Naive thymus-derived CD4-positive, alpha-beta T cell (primary cell): ENCODE data around the gene HAO2. TPM values are rescaled to one million over a fixed set of nuclear protein-coding genes. Genes with fewer than 3 reads are reported as not detected.

Experiments used
- ATAC-seq: fragments of 150-1000 bp; cut with Tn5 transposase; 2 replicates; pipeline ENCODE4 v1.10.0; 2021; ENCODE audit warnings: mild to moderate bottlenecking, moderate library complexity
- CTCF ChIA-PET: fragments of 350-600 bp; sonication (Branson Sonifier 250); formaldehyde crosslinking; loops from one replicate; lab custom pipeline; 2021; ENCODE audit warnings: antibody characterized with exemption; lab: Charles Lee
- POLR2A ChIA-PET: fragments of 350-600 bp; sonication (Branson Sonifier 250); formaldehyde crosslinking; loops from one replicate; lab custom pipeline; 2021; ENCODE audit warnings: antibody characterized with exemption, inconsistent platforms; lab: Charles Lee
- DNase-seq, 9 donors: peaks; one replicate each; pipeline versions ENCODE4 v3.0.0 to v3.0.0-alpha.2; 2020 to 2022; ENCODE audit warnings: mixed read lengths in 1 of 9
- H3K27ac ChIP-seq: one replicate; pipeline ENCODE4 v1.7.0; 2013; ENCODE audit warnings: mild to moderate bottlenecking, low read depth, low read length, moderate library complexity
- H3K27me3 ChIP-seq, 2 donors: one replicate each; pipeline ENCODE4 v1.7.0; 2013; ENCODE audit warnings: low read length in 2 of 2, mild to moderate bottlenecking in 2 of 2, moderate library complexity in 2 of 2; ENCODE audit not compliant: control insufficient read depth in 2 of 2, insufficient read depth in 2 of 2
- H3K36me3 ChIP-seq, 3 experiments: 1 replicate in 2 of 3; 2 replicates in 1 of 3; pipeline ENCODE4 v1.7.0; 2013; ENCODE audit warnings: low read length in 3 of 3, mild to moderate bottlenecking in 3 of 3, moderate library complexity in 1 of 3; ENCODE audit not compliant: insufficient read depth in 3 of 3, control insufficient read depth in 2 of 3
- H3K4me1 ChIP-seq, 2 donors: one replicate each; pipeline ENCODE4 v1.7.0; 2013; ENCODE audit warnings: low read length in 2 of 2, mild to moderate bottlenecking in 2 of 2, moderate library complexity in 1 of 2; ENCODE audit not compliant: control insufficient read depth in 2 of 2, insufficient read depth in 2 of 2
- H3K4me3 ChIP-seq: 2 replicates; pipeline ENCODE4 v1.7.0; 2013; ENCODE audit warnings: mild to moderate bottlenecking, low read length
- H3K9me3 ChIP-seq, 3 experiments: 1 replicate in 2 of 3; 2 replicates in 1 of 3; pipeline ENCODE4 v1.7.0; 2013; ENCODE audit warnings: low read length in 3 of 3; ENCODE audit not compliant: control insufficient read depth in 2 of 3
- H3K27ac Mint-ChIP-seq, 9 donors: one replicate each; pipeline ENCODE4 v1.8.0; 2020 to 2022; ENCODE audit warnings: mixed read lengths in 9 of 9, mild to moderate bottlenecking in 8 of 9, moderate library complexity in 5 of 9, inconsistent platforms in 2 of 9
- H3K27me3 Mint-ChIP-seq, 5 donors: one replicate each; pipeline ENCODE4 v1.8.0; 2021 to 2022; ENCODE audit warnings: mixed read lengths in 5 of 5, mild to moderate bottlenecking in 1 of 5
- H3K36me3 Mint-ChIP-seq, 5 donors: one replicate each; pipeline ENCODE4 v1.8.0; 2020 to 2022; ENCODE audit warnings: mixed read lengths in 5 of 5, mild to moderate bottlenecking in 3 of 5, inconsistent platforms in 1 of 5
- H3K4me1 Mint-ChIP-seq, 7 donors: one replicate each; pipeline ENCODE4 v1.8.0; 2020 to 2022; ENCODE audit warnings: mixed read lengths in 7 of 7, mild to moderate bottlenecking in 3 of 7, inconsistent platforms in 1 of 7
- H3K4me3 Mint-ChIP-seq, 10 donors: one replicate each; pipeline ENCODE4 v1.8.0; 2020 to 2022; ENCODE audit warnings: mild to moderate bottlenecking in 10 of 10, mixed read lengths in 10 of 10, moderate library complexity in 6 of 10, inconsistent platforms in 2 of 10
- H3K9me3 Mint-ChIP-seq, 11 donors: one replicate each; pipeline ENCODE4 v1.8.0; 2020 to 2022; ENCODE audit warnings: mixed read lengths in 11 of 11, mild to moderate bottlenecking in 4 of 11, inconsistent platforms in 1 of 11, moderate library complexity in 1 of 11
- intact Hi-C, 2 donors: fragments of 100-400 bp; cut with micrococcal nuclease; formaldehyde crosslinking; loops; one replicate each; pipeline ENCODE4 v1.15.1; 2023
- polyA plus RNA-seq, 2 donors: library from polyadenylated mRNA; unstranded; fragments of 300-500 nt; fragmentation: Illumina TruSeq; gene quantifications; one replicate each; pipeline ENCODE4 v1.2.3, GENCODE V29; 2021
- total RNA-seq, 6 experiments: library from RNA in 5 of 6; stranded (reverse) in 5 of 6; gene quantifications; 1 replicate in 5 of 6; 2 replicates in 1 of 6; pipeline ENCODE4 v1.2.3 and lab custom pipeline; 2021 to 2026

The HAO2 gene
- total and polyA plus RNA-seq, 7 experiments from 2014 or later, result not detected

DNA sequence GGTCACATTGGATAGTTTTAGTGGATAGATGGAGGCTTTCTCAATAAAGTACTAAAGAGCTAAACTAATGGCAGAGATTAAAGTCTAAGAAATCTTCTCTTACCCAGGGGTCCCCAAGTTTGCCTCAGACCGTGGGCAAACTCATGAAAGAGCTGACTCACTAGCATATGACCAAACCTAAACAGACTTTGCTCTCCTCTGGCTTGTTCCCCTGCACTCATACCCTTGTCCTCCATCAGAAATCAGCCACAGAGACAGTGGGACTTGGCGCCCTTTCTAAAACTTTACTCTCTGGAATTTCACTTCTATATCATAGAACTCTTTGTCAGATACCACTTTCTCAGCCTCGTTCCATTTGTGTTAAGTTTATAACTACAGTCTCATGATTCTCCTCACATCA is 29.4 kb downstream of the HAO2 start:
- intact Hi-C loops, result no loop called here
- H3K4me3 Mint-ChIP-seq, result no peak overlapping the region
- no peak overlapping the region for H3K4me3 ChIP-seq
- no peak for DNase-seq
- no peaks in the 10 kb centered on the region for H3K27me3 ChIP-seq
- H3K27ac Mint-ChIP-seq, result no peak overlapping the region
- H3K4me1 Mint-ChIP-seq, result no peaks in the 10 kb centered on the region
- H3K36me3 ChIP-seq, result no peaks in the 10 kb centered on the region
- H3K27ac ChIP-seq, result no peak overlapping the region
- H3K9me3 Mint-ChIP-seq, result peaks cover 0 to 11% (median 0%) of the 10 kb centered on the region in 11 donors
- H3K9me3 ChIP-seq, result no peaks in the 10 kb centered on the region
- ChIA-PET CTCF (no interaction called here), POLR2A (no interaction called here)
- ATAC-seq, result no peak
- no peaks in the 10 kb centered on the region for H3K4me1 ChIP-seq
- H3K36me3 Mint-ChIP-seq, result no peaks in the 10 kb centered on the region
- H3K27me3 Mint-ChIP-seq, result peaks cover 2 to 25% (median 23%) of the 10 kb centered on the region in 5 donors

DNA sequence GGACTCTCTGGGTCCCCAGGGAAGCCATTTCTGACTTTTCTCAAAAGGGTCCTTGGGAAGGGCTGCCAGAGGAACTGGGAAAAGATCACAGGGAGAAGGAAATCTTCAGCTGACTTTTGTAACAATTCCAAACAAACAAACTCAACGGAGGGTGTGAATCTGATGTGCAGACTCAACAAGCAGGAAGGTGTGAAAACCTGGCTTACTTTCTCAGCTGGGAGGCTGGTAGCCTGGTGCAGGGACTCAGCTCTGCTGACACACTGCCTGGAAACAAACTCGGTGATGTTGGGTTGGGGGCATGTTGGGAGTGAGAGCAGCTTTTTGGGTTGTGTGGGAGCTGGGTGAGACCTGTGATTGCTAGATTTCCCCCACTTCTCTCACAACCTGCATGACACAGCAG is 36.2 kb downstream of the HAO2 start:
- ChIA-PET CTCF (no interaction called here), POLR2A (no interaction called here)
- Mint-ChIP-seq H3K27me3 (peaks cover 4 to 42% (median 26%) of the 10 kb centered on the region in 5 donors), H3K9me3 (peaks cover 0 to 47% (median 17%) of the 10 kb centered on the region in 11 donors), H3K27ac (no peak overlapping the region), H3K4me3 (no peak overlapping the region), H3K4me1 (no peaks in the 10 kb centered on the region), H3K36me3 (peaks cover 0 to 4% (median 0%) of the 10 kb centered on the region in 5 donors)
- H3K36me3 ChIP-seq, result no peaks in the 10 kb centered on the region
- ATAC-seq (no peak), DNase-seq (no peak)
- H3K4me1 ChIP-seq, result no peaks in the 10 kb centered on the region
- intact Hi-C loops, result no loop called here
- H3K9me3 ChIP-seq, result peaks cover 0 to 10% (median 0%) of the 10 kb centered on the region in 3 experiments
- H3K27ac ChIP-seq, result no peak overlapping the region
- H3K4me3 ChIP-seq, result no peak overlapping the region
- H3K27me3 ChIP-seq, result no peaks in the 10 kb centered on the region

GRCh38 chr1:119409731-119410130 is 41.1 kb downstream of the HAO2 start:
- Mint-ChIP-seq H3K9me3 (peaks cover 0 to 32% (median 11%) of the 10 kb centered on the region in 11 donors), H3K4me3 (no peak overlapping the region), H3K27me3 (peaks cover 4 to 18% (median 13%) of the 10 kb centered on the region in 5 donors), H3K4me1 (no peaks in the 10 kb centered on the region), H3K36me3 (peaks cover 0 to 4% (median 0%) of the 10 kb centered on the region in 5 donors), H3K27ac (no peak overlapping the region)
- Histone ChIP-seq H3K36me3 (no peaks in the 10 kb centered on the region), H3K4me1 (no peaks in the 10 kb centered on the region), H3K27ac (no peak overlapping the region), H3K27me3 (no peaks in the 10 kb centered on the region), H3K4me3 (no peak overlapping the region), H3K9me3 (peaks cover 0 to 10% (median 0%) of the 10 kb centered on the region in 3 experiments)
- ATAC-seq (no peak), DNase-seq (no peak)
- POLR2A ChIA-PET, result no interaction called here
- intact Hi-C loops, result no loop called here
- CTCF ChIA-PET, result no interaction called here

DNA sequence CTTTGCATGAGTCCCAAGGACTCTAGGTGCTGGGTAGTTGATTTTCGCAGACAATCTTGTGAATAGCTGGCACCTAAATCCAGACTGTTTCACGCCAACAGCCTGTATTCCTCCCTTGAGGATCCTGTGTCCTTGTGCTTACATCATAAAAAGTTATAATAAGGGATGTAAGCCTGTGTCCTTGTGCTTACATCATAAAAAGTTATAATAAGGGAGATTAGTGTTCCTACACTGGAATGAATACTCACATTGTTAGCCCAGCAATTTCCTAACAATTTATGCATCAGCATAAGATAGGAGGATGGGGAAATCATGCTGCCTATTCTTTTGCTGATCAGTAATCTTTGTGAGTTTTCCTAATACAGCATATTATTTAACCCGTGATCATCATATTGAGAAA is 42.4 kb downstream of the HAO2 start:
- CTCF ChIA-PET, result no interaction called here
- Mint-ChIP-seq H3K27me3 (peaks cover 4 to 13% (median 10%) of the 10 kb centered on the region in 5 donors), H3K27ac (no peak overlapping the region)

DNA sequence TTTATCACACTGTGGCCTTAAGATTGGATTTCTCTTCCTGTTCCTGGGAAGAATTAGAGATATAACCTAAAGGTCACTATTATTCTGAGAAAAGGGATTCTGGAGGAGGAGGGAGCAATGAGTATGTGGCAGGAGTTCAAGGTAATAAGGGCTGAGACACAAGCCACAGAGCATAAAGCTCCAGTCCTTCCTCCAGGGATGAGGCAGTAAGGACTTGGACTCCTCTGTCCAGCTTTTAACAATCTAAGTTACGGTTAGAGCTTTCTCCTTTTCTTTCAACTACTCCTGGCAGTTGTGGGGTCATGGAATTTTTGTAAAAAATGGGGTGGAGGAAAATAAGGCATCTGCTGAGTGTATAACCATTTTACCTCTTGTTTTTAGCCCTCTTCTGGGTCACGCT is 46.4 kb downstream of the HAO2 start, which contains the start of gene HSD3B2:
Gene HSD3B2, plus strand, starts transcription at position 201 of the 400 bp plus-strand sequence. CDS start 270 bp downstream, outside the sequence.
- Mint-ChIP-seq H3K36me3 (no peaks in the 10 kb centered on the region), H3K27ac (no peak within 1 kb of the TSS), H3K9me3 (peaks cover 0 to 7% (median 0%) of the 10 kb centered on the region in 11 donors), H3K27me3 (peaks cover 0 to 13% (median 10%) of the 10 kb centered on the region in 5 donors), H3K4me1 (no peaks in the 10 kb centered on the region), H3K4me3 (no peak within 1 kb of the TSS)
- H3K4me3 ChIP-seq, result no peak within 1 kb of the TSS
- H3K27ac ChIP-seq, result no peak within 1 kb of the TSS
- intact Hi-C loops, result no loop called here
- H3K4me1 ChIP-seq, result no peaks in the 10 kb centered on the region
- ChIA-PET POLR2A (no interaction called here), CTCF (no interaction called here)
- no peak for ATAC-seq
- H3K36me3 ChIP-seq, result no peaks in the 10 kb centered on the region
- DNase-seq, result no peak
- no peaks in the 10 kb centered on the region for H3K9me3 ChIP-seq
- H3K27me3 ChIP-seq, result no peaks in the 10 kb centered on the region

More for the DNA sequence above, 42.4 kb downstream of the HAO2 start:
- Histone ChIP-seq H3K4me1 (no peaks in the 10 kb centered on the region), H3K27me3 (no peaks in the 10 kb centered on the region), H3K9me3 (peaks cover 0 to 4% (median 0%) of the 10 kb centered on the region in 3 experiments), H3K4me3 (no peak overlapping the region), H3K36me3 (no peaks in the 10 kb centered on the region), H3K27ac (no peak overlapping the region)
- Mint-ChIP-seq H3K4me3 (no peak overlapping the region), H3K36me3 (no peaks in the 10 kb centered on the region), H3K4me1 (no peaks in the 10 kb centered on the region), H3K9me3 (peaks cover 0 to 31% (median 10%) of the 10 kb centered on the region in 11 donors)
- ATAC-seq (no peak), DNase-seq (no peak)
- intact Hi-C loops, result no loop called here
- POLR2A ChIA-PET, result no interaction called here

- no peak for ATAC-seq
- ChIA-PET POLR2A (no interaction called here), CTCF (no interaction called here)
- Histone ChIP-seq H3K4me3 (no peak overlapping the region), H3K4me1 (no peaks in the 10 kb centered on the region), H3K9me3 (no peaks in the 10 kb centered on the region), H3K27ac (no peak overlapping the region), H3K36me3 (no peaks in the 10 kb centered on the region), H3K27me3 (no peaks in the 10 kb centered on the region)
- no peak overlapping the region for H3K27ac Mint-ChIP-seq
- no peak overlapping the region for H3K4me3 Mint-ChIP-seq
- peaks cover 0 to 3% (median 0%) of the 10 kb centered on the region in 11 donors for H3K9me3 Mint-ChIP-seq
- H3K4me1 Mint-ChIP-seq, result no peaks in the 10 kb centered on the region
- no peak for DNase-seq
- intact Hi-C loops, result no loop called here
- no peaks in the 10 kb centered on the region for H3K36me3 Mint-ChIP-seq
- H3K27me3 Mint-ChIP-seq, result peaks cover 0 to 10% (median 6%) of the 10 kb centered on the region in 5 donors
Observed at GRCh38 chr1:119416006-119416640, 47.5 kb downstream of the HAO2 start.

DNA sequence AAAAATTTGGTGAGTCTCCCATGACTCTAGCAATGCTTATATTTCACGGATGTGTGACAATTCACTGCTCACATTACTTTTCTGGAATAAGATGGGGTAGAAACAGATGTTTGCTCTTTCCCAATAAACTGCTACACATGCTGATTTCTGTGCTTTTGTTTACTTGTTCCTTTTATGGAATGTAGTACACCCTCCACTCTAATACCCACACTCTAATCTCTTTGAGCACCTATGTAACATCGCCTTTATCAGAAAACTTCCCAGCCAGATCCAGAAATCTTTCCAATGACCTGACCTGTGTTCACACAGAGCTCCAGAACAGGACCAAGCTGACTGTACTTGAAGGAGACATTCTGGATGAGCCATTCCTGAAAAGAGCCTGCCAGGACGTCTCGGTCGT is 50.5 kb downstream of the HAO2 start:
- ChIA-PET POLR2A (no interaction called here), CTCF (no interaction called here)
- DNase-seq (no peak), ATAC-seq (no peak)
- Mint-ChIP-seq H3K27ac (no peak overlapping the region), H3K4me1 (peaks cover 0 to 2% (median 0%) of the 10 kb centered on the region in 7 donors), H3K4me3 (no peak overlapping the region), H3K36me3 (no peaks in the 10 kb centered on the region), H3K27me3 (peaks cover 0 to 10% (median 0%) of the 10 kb centered on the region in 5 donors), H3K9me3 (peaks cover 0 to 5% (median 0%) of the 10 kb centered on the region in 11 donors)
- no peaks in the 10 kb centered on the region for H3K27me3 ChIP-seq
- intact Hi-C loops, result no loop called here
- no peak overlapping the region for H3K27ac ChIP-seq
- H3K4me1 ChIP-seq, result no peaks in the 10 kb centered on the region
- no peak overlapping the region for H3K4me3 ChIP-seq
- H3K9me3 ChIP-seq, result no peaks in the 10 kb centered on the region
- no peaks in the 10 kb centered on the region for H3K36me3 ChIP-seq
